Gastrocnemius medialis (tissue), 4 donors: ENCODE measurements around the gene PKHD1.

Experiments
- POLR2A ChIP-seq, 2 donors: fragments of 450-650 bp; IDR thresholded peaks; one replicate each; pipeline ENCODE4 v1.6.1; 2017; ENCODE audit warnings: antibody characterized with exemption in 2 of 2, mild to moderate bottlenecking in 2 of 2, moderate library complexity in 2 of 2
- TF ChIP-seq, protein P1 (sequence below), 5 experiments: fragments of 450-650 bp in 3 of 5; fragments of 200-600 bp in 2 of 5; sonication (generic) in 2 of 5; IDR thresholded peaks in 4 of 5; conservative IDR thresholded peaks in 1 of 5; 1 replicate in 4 of 5; 2 replicates in 1 of 5; pipeline ENCODE4 v1.5.1; 2016 to 2019; ENCODE audit warnings: antibody characterized with exemption in 5 of 5, mild to moderate bottlenecking in 3 of 5, moderate library complexity in 3 of 5

DNA sequence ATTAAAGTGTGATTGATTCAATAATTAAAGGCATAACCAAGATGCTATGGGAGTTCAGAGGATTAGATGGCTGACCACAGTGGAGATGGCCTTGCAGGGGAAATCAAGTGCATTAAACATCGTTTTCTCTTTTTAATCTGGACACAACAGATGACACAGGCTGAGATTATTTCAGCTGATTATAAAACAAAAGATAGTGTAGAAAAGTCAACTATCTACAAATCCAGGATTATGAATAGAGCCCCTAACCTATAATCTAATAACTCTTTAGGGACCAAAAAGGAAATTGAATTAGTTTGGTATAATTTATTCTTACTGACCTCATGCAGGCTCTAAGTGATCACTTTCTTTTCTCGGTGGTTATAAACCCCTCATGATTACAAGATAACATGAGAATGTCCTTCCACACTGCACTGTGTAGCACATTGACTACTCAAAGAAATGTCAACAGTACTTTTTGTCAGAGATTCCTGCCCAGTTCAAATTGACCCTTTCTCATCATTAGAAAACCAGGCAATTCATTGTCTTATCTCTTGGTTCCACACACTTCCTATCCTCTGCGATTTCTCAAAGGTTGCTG is 122.1 kb downstream of the PKHD1 start:
- TF ChIP-seq, protein P1, sequence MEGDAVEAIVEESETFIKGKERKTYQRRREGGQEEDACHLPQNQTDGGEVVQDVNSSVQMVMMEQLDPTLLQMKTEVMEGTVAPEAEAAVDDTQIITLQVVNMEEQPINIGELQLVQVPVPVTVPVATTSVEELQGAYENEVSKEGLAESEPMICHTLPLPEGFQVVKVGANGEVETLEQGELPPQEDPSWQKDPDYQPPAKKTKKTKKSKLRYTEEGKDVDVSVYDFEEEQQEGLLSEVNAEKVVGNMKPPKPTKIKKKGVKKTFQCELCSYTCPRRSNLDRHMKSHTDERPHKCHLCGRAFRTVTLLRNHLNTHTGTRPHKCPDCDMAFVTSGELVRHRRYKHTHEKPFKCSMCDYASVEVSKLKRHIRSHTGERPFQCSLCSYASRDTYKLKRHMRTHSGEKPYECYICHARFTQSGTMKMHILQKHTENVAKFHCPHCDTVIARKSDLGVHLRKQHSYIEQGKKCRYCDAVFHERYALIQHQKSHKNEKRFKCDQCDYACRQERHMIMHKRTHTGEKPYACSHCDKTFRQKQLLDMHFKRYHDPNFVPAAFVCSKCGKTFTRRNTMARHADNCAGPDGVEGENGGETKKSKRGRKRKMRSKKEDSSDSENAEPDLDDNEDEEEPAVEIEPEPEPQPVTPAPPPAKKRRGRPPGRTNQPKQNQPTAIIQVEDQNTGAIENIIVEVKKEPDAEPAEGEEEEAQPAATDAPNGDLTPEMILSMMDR (IDR thresholded peaks at IDR 0.05 in 4 of 5, conservative IDR thresholded peaks at IDR 0.05 in 1 of 5): no peak
- TF ChIP-seq POLR2A (IDR thresholded peaks at IDR 0.05): no peak
